H9 (cell line): ENCODE results near the gene TRERF1. TPM values are rescaled to one million over a fixed set of nuclear protein-coding genes. Genes with fewer than 3 reads are reported as not detected.

Experiments
- DNase-seq: peaks from one replicate; pipeline ENCODE4 v3.0.0-alpha.2; 2017
- H2AFZ ChIP-seq: one replicate; pipeline ENCODE4 v1.6.1; 2013; ENCODE audit warnings: mild to moderate bottlenecking, low read length, control low read depth, moderate library complexity
- H2AK5ac ChIP-seq: 2 replicates; pipeline ENCODE4 v1.6.1; 2013; ENCODE audit warnings: low read length, control low read depth, mixed read lengths; ENCODE audit not compliant: insufficient read length
- H2BK120ac ChIP-seq: one replicate; pipeline ENCODE4 v1.6.1; 2013; ENCODE audit warnings: low read depth, mild to moderate bottlenecking, low read length, control low read depth, inconsistent platforms; ENCODE audit not compliant: poor library complexity, severe bottlenecking
- H2BK12ac ChIP-seq: 2 replicates; pipeline ENCODE4 v1.6.1; 2013; ENCODE audit warnings: low read length, control low read depth, mixed read lengths, low read depth; ENCODE audit not compliant: insufficient read length
- H2BK15ac ChIP-seq: 2 replicates; pipeline ENCODE4 v1.6.1; 2013; ENCODE audit warnings: low read depth, low read length, control low read depth
- H2BK20ac ChIP-seq: one replicate; pipeline ENCODE4 v1.6.1; 2013; ENCODE audit warnings: low read depth, mild to moderate bottlenecking, low read length, control low read depth, inconsistent platforms; ENCODE audit not compliant: poor library complexity, severe bottlenecking
- H2BK5ac ChIP-seq: 2 replicates; pipeline ENCODE4 v1.6.1; 2013; ENCODE audit warnings: low read length, control low read depth, mixed read lengths; ENCODE audit not compliant: insufficient read length
- H3K14ac ChIP-seq: 2 replicates; pipeline ENCODE4 v1.6.1; 2013; ENCODE audit warnings: low read length, control low read depth; ENCODE audit not compliant: insufficient read depth
- H3K18ac ChIP-seq: 2 replicates; pipeline ENCODE4 v1.6.1; 2013; ENCODE audit warnings: low read depth, mild to moderate bottlenecking, mixed read lengths, low read length, control low read depth; ENCODE audit not compliant: insufficient read length
- H3K23ac ChIP-seq: 2 replicates; pipeline ENCODE4 v1.6.1; 2013; ENCODE audit warnings: low read length, control low read depth, mixed read lengths, low read depth; ENCODE audit not compliant: insufficient read length
- H3K23me2 ChIP-seq: 2 replicates; pipeline ENCODE4 v1.6.1; 2013; ENCODE audit warnings: low read depth, mild to moderate bottlenecking, mixed read lengths, low read length, control low read depth; ENCODE audit not compliant: insufficient read length, poor library complexity, severe bottlenecking
- H3K27ac ChIP-seq: 2 replicates; pipeline ENCODE4 v1.5.1; 2013; ENCODE audit warnings: low read length, control low read depth, mixed read lengths, low read depth; ENCODE audit not compliant: insufficient read length
- H3K27me3 ChIP-seq: 2 replicates; pipeline ENCODE4 v1.6.1; 2013; ENCODE audit warnings: low read length, control low read depth, inconsistent platforms; ENCODE audit not compliant: insufficient read depth
- H3K4ac ChIP-seq: 2 replicates; pipeline ENCODE4 v1.6.1; 2013; ENCODE audit warnings: low read depth, mild to moderate bottlenecking, control low read depth, inconsistent platforms, low read length, moderate library complexity
- H3K4me1 ChIP-seq: 2 replicates; pipeline ENCODE4 v1.6.1; 2013; ENCODE audit warnings: low read length, control low read depth, inconsistent platforms; ENCODE audit not compliant: insufficient read depth
- H3K4me2 ChIP-seq: 2 replicates; pipeline ENCODE4 v1.6.1; 2013; ENCODE audit warnings: low read length, control low read depth, mixed read lengths; ENCODE audit not compliant: insufficient read length, insufficient read depth
- H3K56ac ChIP-seq: 2 replicates; pipeline ENCODE4 v1.6.1; 2013; ENCODE audit warnings: low read depth, mild to moderate bottlenecking, mixed read lengths, low read length, control low read depth; ENCODE audit not compliant: insufficient read length
- H3K79me1 ChIP-seq: 2 replicates; pipeline ENCODE4 v1.6.1; 2013; ENCODE audit warnings: low read depth, mild to moderate bottlenecking, moderate library complexity, low read length, control low read depth, inconsistent platforms; ENCODE audit not compliant: insufficient read depth, poor library complexity, severe bottlenecking
- H3K79me2 ChIP-seq: 2 replicates; pipeline ENCODE4 v1.6.1; 2013; ENCODE audit warnings: low read length, control low read depth, inconsistent platforms; ENCODE audit not compliant: insufficient read depth
- H3K9ac ChIP-seq: 2 replicates; pipeline ENCODE4 v1.6.1; 2013; ENCODE audit warnings: low read length, control low read depth, mixed read lengths; ENCODE audit not compliant: insufficient read length; ENCODE audit errors: extremely low read depth
- H3K9me3 ChIP-seq: one replicate; pipeline ENCODE4 v1.6.1; 2013; ENCODE audit warnings: low read depth, low read length, inconsistent platforms; ENCODE audit not compliant: control insufficient read depth
- H3T11ph ChIP-seq: one replicate; pipeline ENCODE4 v1.6.1; 2013; ENCODE audit warnings: mild to moderate bottlenecking, low read length, control low read depth, inconsistent platforms
- H4K20me1 ChIP-seq: one replicate; pipeline ENCODE4 v1.6.1; 2013; ENCODE audit not compliant: control insufficient read depth, insufficient read length, insufficient read depth
- H4K5ac ChIP-seq: 2 replicates; pipeline ENCODE4 v1.6.1; 2013; ENCODE audit warnings: low read depth, mild to moderate bottlenecking, mixed read lengths, low read length, control low read depth; ENCODE audit not compliant: insufficient read length
- H4K8ac ChIP-seq: replicated peaks from 2 replicates; pipeline ENCODE4 v1.6.1; 2013; ENCODE audit warnings: low read length, control low read depth, mixed read lengths, low read depth; ENCODE audit not compliant: insufficient read length
- H4K91ac ChIP-seq: 2 replicates; pipeline ENCODE4 v1.6.1; 2013; ENCODE audit warnings: low read depth, mild to moderate bottlenecking, moderate library complexity, mixed read lengths, low read length, control low read depth; ENCODE audit not compliant: insufficient read length
- H3K27ac Mint-ChIP-seq, 3 experiments: 2 replicates in 2 of 3; 3 replicates in 1 of 3; pipeline ENCODE4 v1.8.0; 2020 to 2021; ENCODE audit warnings: mixed read lengths in 3 of 3, mild to moderate bottlenecking in 1 of 3, moderate library complexity in 1 of 3
- H3K27me3 Mint-ChIP-seq: 2 replicates; pipeline ENCODE4 v1.8.0; 2021; ENCODE audit warnings: low read depth, mild to moderate bottlenecking, moderate library complexity, mixed read lengths
- H3K36me3 Mint-ChIP-seq, 3 experiments: 2 replicates in 2 of 3; 3 replicates in 1 of 3; pipeline ENCODE4 v1.8.0; 2020 to 2021; ENCODE audit warnings: low read depth in 3 of 3, mixed read lengths in 3 of 3; ENCODE audit not compliant: insufficient read depth in 1 of 3
- H3K4me1 Mint-ChIP-seq, 2 experiments: 2 replicates each; pipeline ENCODE4 v1.8.0; 2020; ENCODE audit warnings: mixed read lengths in 2 of 2
- H3K4me3 Mint-ChIP-seq, 2 experiments: 2 replicates in 1 of 2; 3 replicates in 1 of 2; pipeline ENCODE4 v1.8.0; 2020 to 2021; ENCODE audit warnings: mild to moderate bottlenecking in 2 of 2, mixed read lengths in 2 of 2, moderate library complexity in 1 of 2
- H3K9me3 Mint-ChIP-seq, 2 experiments: 2 replicates in 1 of 2; 3 replicates in 1 of 2; pipeline ENCODE4 v1.8.0; 2020; ENCODE audit warnings: mild to moderate bottlenecking in 2 of 2, mixed read lengths in 2 of 2, moderate library complexity in 1 of 2
- CTCF ChIP-seq: fragments of 200-600 bp; sonication (generic); conservative IDR thresholded peaks from 3 replicates; pipeline ENCODE4 v1.8.0; 2021; ENCODE audit warnings: antibody characterized with exemption, mild to moderate bottlenecking
- WGBS: extraction: QIAGEN DNeasy Blood & Tissue Kit; methylation state at CpG from one replicate; pipeline ENCODE4 v1.1.7; 2013; ENCODE audit warnings: missing lambda C conversion rate, low lambda C conversion rate, mixed read lengths; ENCODE audit not compliant: insufficient read length; ENCODE audit errors: extremely low coverage; 5-methylcytosine and 5-hydroxymethylcytosine counted together
- total RNA-seq: library from RNA; stranded (reverse); gene quantifications from 2 replicates; pipeline ENCODE4 v1.2.1, GENCODE V29; 2021

TRERF1 gene
- total RNA-seq, 1 experiment from 2014 or later: 19.7 TPM

DNA sequence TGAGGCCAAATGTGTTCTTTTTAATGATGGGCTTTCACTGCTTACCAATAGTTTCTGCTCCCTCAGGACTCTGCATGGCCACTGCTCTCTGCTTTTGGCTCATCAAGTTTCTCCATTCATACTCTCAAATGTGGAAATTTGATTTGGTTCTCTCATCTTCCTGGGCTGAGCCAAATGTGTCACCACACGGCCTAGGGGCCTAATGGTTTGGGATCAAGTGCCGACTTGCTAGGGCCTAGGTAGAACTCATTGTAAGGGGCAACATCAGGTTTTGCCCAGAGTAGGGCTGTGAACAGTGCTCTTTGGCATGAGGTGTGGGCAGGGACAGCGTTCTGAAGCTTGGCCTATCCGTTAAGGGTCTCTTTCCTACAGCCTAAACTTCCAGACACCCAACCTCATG lies 230.2 kb downstream of the TRERF1 start:
- Histone ChIP-seq H2BK20ac (no peak overlapping the region), H3K79me2 (no peaks in the 10 kb centered on the region), H3K9ac (no peak overlapping the region), H3K18ac (no peak overlapping the region), H3K4me2 (no peak overlapping the region), H3K23ac (no peak overlapping the region), H4K91ac (no peak overlapping the region), H2AFZ (no peak overlapping the region), H3K27ac (no peak overlapping the region), H3K4ac (no peak overlapping the region), H3K14ac (no peak overlapping the region), H3K79me1 (no peaks in the 10 kb centered on the region), H3K23me2 (no peaks in the 10 kb centered on the region), H4K20me1 (no peaks in the 10 kb centered on the region), H2BK120ac (no peak overlapping the region), H2BK5ac (no peak overlapping the region), H2AK5ac (no peak overlapping the region), H2BK12ac (no peak overlapping the region), H4K5ac (no peak overlapping the region), H3K9me3 (no peaks in the 10 kb centered on the region), H3K27me3 (no peaks in the 10 kb centered on the region), H2BK15ac (no peak overlapping the region), H3K4me1 (no peaks in the 10 kb centered on the region), H3K56ac (no peak overlapping the region), H4K8ac (no peak overlapping the region), H3T11ph (no peak overlapping the region)
- no CpG with 5 or more reads among the region's 4 CpGs for WGBS
- peaks cover 0 to 4% (median 1%) of the 10 kb centered on the region in 3 experiments; a peak in 3 of 7 replicates for H3K36me3 Mint-ChIP-seq
- H3K4me3 Mint-ChIP-seq: no peak overlapping the region
- H3K4me1 Mint-ChIP-seq: peaks cover 4 to 5% of the 10 kb centered on the region in 2 experiments
- no peaks in the 10 kb centered on the region; the same call in 1 of the 2 replicates for H3K27me3 Mint-ChIP-seq
- no peak for TF ChIP-seq CTCF
- H3K27ac Mint-ChIP-seq: no peak overlapping the region; a peak in 1 of 7 replicates
- H3K9me3 Mint-ChIP-seq: no peaks in the 10 kb centered on the region
- no peak for DNase-seq
